ENCODE measurements around the gene DCLRE1C.
"Not testable (repeated sequence)": the region's sequence is repeated elsewhere in the genome, so short reads cannot be mapped to it uniquely, and the experiment has no call there.

DCLRE1C gene

DNA sequence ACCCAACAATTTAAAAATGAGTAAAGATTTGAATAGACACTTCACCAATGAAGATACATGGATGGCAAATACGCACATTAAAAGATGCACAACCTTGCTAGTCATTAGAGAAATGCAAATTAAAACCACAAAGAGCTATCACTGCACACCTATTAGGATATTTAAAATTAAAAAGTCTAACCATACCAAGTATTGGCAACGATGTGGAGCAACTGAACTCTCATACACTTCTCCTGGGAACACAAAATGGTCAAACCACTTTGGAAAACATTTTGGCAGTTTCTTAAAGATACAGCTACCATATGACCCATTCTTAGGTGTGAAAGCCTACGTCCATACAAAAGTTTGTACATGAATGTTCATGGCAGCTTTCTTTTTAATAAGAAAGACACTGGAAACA is 36.1 kb downstream of the DCLRE1C start:
- Histone ChIP-seq H3K9me3 (ENCODE audit: control insufficient read depth in 2 of 2, low read length in 2 of 2) (peaks cover 6 to 12% of the 10 kb centered on the region in 2 donors), H3K27ac (ENCODE audit: low read depth in 2 of 2, low read length in 2 of 2) (no peak overlapping the region), H3K4me1 (ENCODE audit: control insufficient read depth in 2 of 2, insufficient read depth in 2 of 2, low read length in 2 of 2) (no peaks in the 10 kb centered on the region), H3K27me3 (ENCODE audit: control insufficient read depth in 2 of 2, insufficient read depth in 2 of 2, low read length in 2 of 2) (no peaks in the 10 kb centered on the region), H3K36me3 (ENCODE audit: control insufficient read depth in 2 of 2, insufficient read depth in 2 of 2, low read length in 2 of 2) (peaks cover 46 to 51% of the 10 kb centered on the region in 2 donors), H3K9ac (ENCODE audit: low read depth in 1 of 2, low read length in 2 of 2) (no peak overlapping the region), H3K4me3 (ENCODE audit: low read length in 2 of 2) (no peak overlapping the region)

DNA sequence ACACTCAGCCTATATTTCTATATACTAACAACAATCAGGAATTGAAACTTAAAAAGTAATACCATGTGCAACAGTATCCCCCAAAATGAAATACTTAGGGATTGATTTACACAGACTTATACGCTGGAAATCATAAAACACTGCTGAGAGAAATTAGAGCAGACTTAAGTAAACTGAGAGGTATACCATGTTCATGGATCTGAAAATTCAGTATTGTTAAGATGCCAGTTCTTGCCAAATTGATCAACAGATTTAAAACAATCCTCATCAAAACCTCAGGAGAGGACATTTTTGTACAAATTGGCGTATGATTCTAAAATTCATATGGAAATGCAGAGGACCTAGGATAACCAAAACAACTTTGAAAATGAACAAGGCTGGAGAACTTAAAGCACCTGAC is 37.3 kb downstream of the DCLRE1C start:
- Histone ChIP-seq H3K36me3 (ENCODE audit: control insufficient read depth in 2 of 2, insufficient read depth in 2 of 2, low read length in 2 of 2) (peaks cover 40 to 45% of the 10 kb centered on the region in 2 donors), H3K9ac (ENCODE audit: low read depth in 1 of 2, low read length in 2 of 2) (no peak overlapping the region), H3K4me3 (ENCODE audit: low read length in 2 of 2) (no peak overlapping the region)

DNA sequence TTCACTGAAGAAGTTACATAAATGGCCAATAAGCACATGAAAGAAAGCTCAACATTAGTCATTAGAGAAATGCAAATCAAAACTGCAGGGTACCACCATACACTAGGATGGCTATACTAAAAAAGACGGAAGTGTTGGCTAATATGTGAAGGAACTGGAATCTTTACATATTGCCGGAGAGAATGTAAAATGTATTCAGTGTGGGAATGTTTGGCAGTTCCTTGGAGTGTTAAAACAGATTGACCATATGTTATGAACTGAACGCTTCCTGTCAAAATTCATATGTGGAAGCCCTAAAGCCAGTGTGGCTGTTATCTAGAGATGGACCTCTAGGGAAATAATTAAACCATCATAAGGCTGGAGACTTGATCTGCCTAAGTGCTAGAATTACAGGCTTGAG is 42.1 kb downstream of the DCLRE1C start:
- Histone ChIP-seq H3K36me3 (ENCODE audit: control insufficient read depth in 2 of 2, insufficient read depth in 2 of 2, low read length in 2 of 2) (peaks cover 25 to 44% of the 10 kb centered on the region in 2 donors), H3K4me3 (ENCODE audit: low read length in 2 of 2) (no peak overlapping the region), H3K27ac (ENCODE audit: low read depth in 2 of 2, low read length in 2 of 2) (no peak overlapping the region), H3K9me3 (ENCODE audit: control insufficient read depth in 2 of 2, low read length in 2 of 2) (peaks cover 0 to 4% of the 10 kb centered on the region in 2 donors), H3K4me1 (ENCODE audit: control insufficient read depth in 2 of 2, insufficient read depth in 2 of 2, low read length in 2 of 2) (no peaks in the 10 kb centered on the region), H3K9ac (ENCODE audit: low read depth in 1 of 2, low read length in 2 of 2) (no peak overlapping the region), H3K27me3 (ENCODE audit: control insufficient read depth in 2 of 2, insufficient read depth in 2 of 2, low read length in 2 of 2) (no peaks in the 10 kb centered on the region)

More for the DNA sequence above, 37.3 kb downstream of the DCLRE1C start:
- H3K27me3 ChIP-seq (ENCODE audit: control insufficient read depth in 2 of 2, insufficient read depth in 2 of 2, low read length in 2 of 2): no peaks in the 10 kb centered on the region
- peaks cover 6 to 12% of the 10 kb centered on the region in 2 donors for H3K9me3 ChIP-seq (ENCODE audit: control insufficient read depth in 2 of 2, low read length in 2 of 2)
- no peaks in the 10 kb centered on the region for H3K4me1 ChIP-seq (ENCODE audit: control insufficient read depth in 2 of 2, insufficient read depth in 2 of 2, low read length in 2 of 2)
- H3K27ac ChIP-seq (ENCODE audit: low read depth in 2 of 2, low read length in 2 of 2): no peak overlapping the region

DNA sequence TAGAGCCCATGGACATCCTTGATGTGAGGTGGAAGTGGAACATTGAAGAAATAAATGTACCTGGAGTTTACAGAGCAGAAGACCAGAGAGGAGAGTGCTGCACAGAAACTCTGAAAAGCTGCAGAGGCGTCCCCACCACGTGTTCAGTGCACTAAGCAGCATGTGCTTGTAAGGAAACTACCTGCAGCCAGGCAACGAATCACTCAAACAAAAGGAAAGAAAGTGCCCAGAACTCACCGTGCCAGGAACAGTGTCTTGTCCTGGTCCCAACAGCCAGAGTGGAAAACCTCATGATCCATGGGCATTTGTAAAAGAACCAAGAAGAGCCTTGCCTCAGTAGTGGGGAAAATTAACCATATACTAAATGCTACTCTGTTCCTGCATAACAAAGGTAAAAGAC is 42.9 kb downstream of the DCLRE1C start:
- no peaks in the 10 kb centered on the region for H3K9me3 ChIP-seq (ENCODE audit: control insufficient read depth in 2 of 2, low read length in 2 of 2)
- no peak overlapping the region for H3K4me3 ChIP-seq (ENCODE audit: low read length in 2 of 2)
- no peak overlapping the region for H3K27ac ChIP-seq (ENCODE audit: low read depth in 2 of 2, low read length in 2 of 2)
- H3K27me3 ChIP-seq (ENCODE audit: control insufficient read depth in 2 of 2, insufficient read depth in 2 of 2, low read length in 2 of 2): no peaks in the 10 kb centered on the region
- H3K9ac ChIP-seq (ENCODE audit: low read depth in 1 of 2, low read length in 2 of 2): no peak overlapping the region
- no peaks in the 10 kb centered on the region for H3K4me1 ChIP-seq (ENCODE audit: control insufficient read depth in 2 of 2, insufficient read depth in 2 of 2, low read length in 2 of 2)
- peaks cover 25 to 40% of the 10 kb centered on the region in 2 donors for H3K36me3 ChIP-seq (ENCODE audit: control insufficient read depth in 2 of 2, insufficient read depth in 2 of 2, low read length in 2 of 2)

DNA sequence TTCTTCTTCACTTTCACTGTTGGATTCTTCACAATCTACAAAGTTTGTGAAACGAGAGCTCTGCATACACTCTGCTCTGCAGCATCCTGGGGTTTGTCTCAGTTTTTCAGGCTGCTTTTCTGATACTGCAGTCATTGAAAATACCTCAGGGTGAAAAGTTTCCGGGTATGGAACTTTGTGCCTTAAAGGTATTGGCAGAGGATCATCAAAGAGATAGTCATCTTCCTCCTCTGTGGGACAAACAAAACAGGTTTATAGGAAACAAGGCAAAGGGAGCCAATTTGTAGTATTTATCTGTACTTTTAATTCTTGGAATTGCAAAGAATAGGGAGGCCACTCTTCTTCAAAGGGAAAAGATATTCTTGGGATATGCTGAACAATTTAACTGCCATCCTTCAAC is 44.8 kb downstream of the DCLRE1C start:
- Histone ChIP-seq H3K4me3 (ENCODE audit: low read length in 2 of 2) (no peak overlapping the region), H3K27me3 (ENCODE audit: control insufficient read depth in 2 of 2, insufficient read depth in 2 of 2, low read length in 2 of 2) (no peaks in the 10 kb centered on the region), H3K4me1 (ENCODE audit: control insufficient read depth in 2 of 2, insufficient read depth in 2 of 2, low read length in 2 of 2) (no peaks in the 10 kb centered on the region), H3K9ac (ENCODE audit: low read depth in 1 of 2, low read length in 2 of 2) (no peak overlapping the region), H3K9me3 (ENCODE audit: control insufficient read depth in 2 of 2, low read length in 2 of 2) (no peaks in the 10 kb centered on the region), H3K27ac (ENCODE audit: low read depth in 2 of 2, low read length in 2 of 2) (no peak overlapping the region), H3K36me3 (ENCODE audit: control insufficient read depth in 2 of 2, insufficient read depth in 2 of 2, low read length in 2 of 2) (peaks cover 25 to 33% of the 10 kb centered on the region in 2 donors)

- not testable (repeated sequence) for H3K27me3 ChIP-seq (ENCODE audit: control insufficient read depth in 2 of 2, insufficient read depth in 2 of 2, low read length in 2 of 2)
- H3K36me3 ChIP-seq (ENCODE audit: control insufficient read depth in 2 of 2, insufficient read depth in 2 of 2, low read length in 2 of 2): peaks cover 26 to 33% of the 10 kb centered on the region in 2 donors
Observed at GRCh38 chr10:14907591-14907990, 46.3 kb downstream of the DCLRE1C start.

GRCh38 chr10:14906765-14907164 is 47.1 kb downstream of the DCLRE1C start:
- Histone ChIP-seq H3K27me3 (ENCODE audit: control insufficient read depth in 2 of 2, insufficient read depth in 2 of 2, low read length in 2 of 2) (no peaks in the 10 kb centered on the region), H3K27ac (ENCODE audit: low read depth in 2 of 2, low read length in 2 of 2) (no peak overlapping the region), H3K9ac (ENCODE audit: low read depth in 1 of 2, low read length in 2 of 2) (no peak overlapping the region), H3K4me3 (ENCODE audit: low read length in 2 of 2) (no peak overlapping the region), H3K36me3 (ENCODE audit: control insufficient read depth in 2 of 2, insufficient read depth in 2 of 2, low read length in 2 of 2) (peaks cover 26 to 31% of the 10 kb centered on the region in 2 donors), H3K9me3 (ENCODE audit: control insufficient read depth in 2 of 2, low read length in 2 of 2) (no peaks in the 10 kb centered on the region), H3K4me1 (ENCODE audit: control insufficient read depth in 2 of 2, insufficient read depth in 2 of 2, low read length in 2 of 2) (no peaks in the 10 kb centered on the region)

More at GRCh38 chr10:14907591-14907990, 46.3 kb downstream of the DCLRE1C start:
- H3K27ac ChIP-seq (ENCODE audit: low read depth in 2 of 2, low read length in 2 of 2); H3K4me1 ChIP-seq (ENCODE audit: control insufficient read depth in 2 of 2, insufficient read depth in 2 of 2, low read length in 2 of 2); H3K9ac ChIP-seq (ENCODE audit: low read depth in 1 of 2, low read length in 2 of 2); H3K4me3 ChIP-seq (ENCODE audit: low read length in 2 of 2); H3K9me3 ChIP-seq (ENCODE audit: control insufficient read depth in 2 of 2, low read length in 2 of 2): not testable (repeated sequence)

DNA sequence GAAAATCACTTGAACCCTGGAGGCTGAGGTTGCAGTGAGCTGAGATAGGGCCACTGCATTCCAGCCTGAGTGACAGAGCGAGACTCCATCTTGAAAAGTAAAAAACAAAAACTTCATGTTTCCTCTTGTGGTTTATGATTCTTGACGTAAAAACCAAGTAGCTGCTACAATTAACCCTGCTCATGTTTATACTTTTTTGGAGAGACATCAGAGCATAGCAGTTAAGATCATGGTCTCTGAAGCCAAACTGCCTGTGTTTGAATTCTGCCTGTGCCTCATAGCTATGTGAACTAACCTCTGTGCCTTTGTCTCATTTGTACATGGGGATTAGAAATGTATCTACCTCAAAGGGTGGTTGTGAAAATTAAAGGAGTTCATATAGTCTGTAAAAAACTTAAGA is 48.0 kb downstream of the DCLRE1C start:
- Histone ChIP-seq H3K36me3 (ENCODE audit: control insufficient read depth in 2 of 2, insufficient read depth in 2 of 2, low read length in 2 of 2) (peaks cover 20 to 28% of the 10 kb centered on the region in 2 donors), H3K27ac (ENCODE audit: low read depth in 2 of 2, low read length in 2 of 2) (no peak overlapping the region), H3K9me3 (ENCODE audit: control insufficient read depth in 2 of 2, low read length in 2 of 2) (no peaks in the 10 kb centered on the region), H3K27me3 (ENCODE audit: control insufficient read depth in 2 of 2, insufficient read depth in 2 of 2, low read length in 2 of 2) (no peaks in the 10 kb centered on the region), H3K9ac (ENCODE audit: low read depth in 1 of 2, low read length in 2 of 2) (no peak overlapping the region), H3K4me3 (ENCODE audit: low read length in 2 of 2) (no peak overlapping the region), H3K4me1 (ENCODE audit: control insufficient read depth in 2 of 2, insufficient read depth in 2 of 2, low read length in 2 of 2) (no peaks in the 10 kb centered on the region)

- H3K27me3 ChIP-seq (ENCODE audit: control insufficient read depth in 2 of 2, insufficient read depth in 2 of 2, low read length in 2 of 2): no peaks in the 10 kb centered on the region
- H3K4me3 ChIP-seq (ENCODE audit: low read length in 2 of 2): no peak overlapping the region
- H3K27ac ChIP-seq (ENCODE audit: low read depth in 2 of 2, low read length in 2 of 2): no peak overlapping the region
Observed at GRCh38 chr10:14904864-14905263, 49.0 kb downstream of the DCLRE1C start.

GRCh38 chr10:14904316-14904732 is 49.6 kb downstream of the DCLRE1C start:
- Histone ChIP-seq H3K4me3 (ENCODE audit: low read length in 2 of 2) (no peak overlapping the region), H3K36me3 (ENCODE audit: control insufficient read depth in 2 of 2, insufficient read depth in 2 of 2, low read length in 2 of 2) (peaks cover 13 to 23% of the 10 kb centered on the region in 2 donors), H3K9me3 (ENCODE audit: control insufficient read depth in 2 of 2, low read length in 2 of 2) (no peaks in the 10 kb centered on the region), H3K27ac (ENCODE audit: low read depth in 2 of 2, low read length in 2 of 2) (no peak overlapping the region), H3K4me1 (ENCODE audit: control insufficient read depth in 2 of 2, insufficient read depth in 2 of 2, low read length in 2 of 2) (no peaks in the 10 kb centered on the region), H3K9ac (ENCODE audit: low read depth in 1 of 2, low read length in 2 of 2) (no peak overlapping the region), H3K27me3 (ENCODE audit: control insufficient read depth in 2 of 2, insufficient read depth in 2 of 2, low read length in 2 of 2) (no peaks in the 10 kb centered on the region)

More at GRCh38 chr10:14904864-14905263, 49.0 kb downstream of the DCLRE1C start:
- Histone ChIP-seq H3K9ac (ENCODE audit: low read depth in 1 of 2, low read length in 2 of 2) (no peak overlapping the region), H3K36me3 (ENCODE audit: control insufficient read depth in 2 of 2, insufficient read depth in 2 of 2, low read length in 2 of 2) (peaks cover 13 to 23% of the 10 kb centered on the region in 2 donors), H3K9me3 (ENCODE audit: control insufficient read depth in 2 of 2, low read length in 2 of 2) (no peaks in the 10 kb centered on the region), H3K4me1 (ENCODE audit: control insufficient read depth in 2 of 2, insufficient read depth in 2 of 2, low read length in 2 of 2) (no peaks in the 10 kb centered on the region)

DNA sequence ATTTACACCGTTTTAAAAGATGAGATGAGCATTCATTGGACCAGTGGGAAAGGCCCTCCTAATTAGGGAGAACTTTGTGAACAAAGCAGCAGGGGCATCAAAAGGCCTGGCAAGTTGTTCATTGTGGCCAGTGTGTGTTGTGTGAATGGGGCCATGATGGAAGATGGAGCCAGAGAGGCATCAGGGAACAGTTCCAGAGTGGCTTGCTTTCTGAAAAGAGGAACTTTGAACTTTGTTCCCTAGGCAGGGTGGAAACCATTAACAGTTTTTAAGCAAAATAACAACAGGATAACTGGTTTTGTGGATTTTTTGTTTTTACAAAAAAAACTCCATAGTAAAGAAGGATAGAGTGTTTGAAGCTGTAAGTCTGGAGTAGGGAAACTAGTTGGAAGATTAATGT is 62.7 kb downstream of the DCLRE1C start:
- Histone ChIP-seq H3K9ac (ENCODE audit: low read depth in 1 of 2, low read length in 2 of 2) (no peak overlapping the region), H3K27me3 (ENCODE audit: control insufficient read depth in 2 of 2, insufficient read depth in 2 of 2, low read length in 2 of 2) (no peaks in the 10 kb centered on the region), H3K4me1 (ENCODE audit: control insufficient read depth in 2 of 2, insufficient read depth in 2 of 2, low read length in 2 of 2) (no peaks in the 10 kb centered on the region), H3K36me3 (ENCODE audit: control insufficient read depth in 2 of 2, insufficient read depth in 2 of 2, low read length in 2 of 2) (no peaks in the 10 kb centered on the region), H3K4me3 (ENCODE audit: low read length in 2 of 2) (no peak overlapping the region), H3K27ac (ENCODE audit: low read depth in 2 of 2, low read length in 2 of 2) (no peak overlapping the region), H3K9me3 (ENCODE audit: control insufficient read depth in 2 of 2, low read length in 2 of 2) (no peaks in the 10 kb centered on the region)

All from mucosa of rectum (tissue), 2 donors.